Measurements from ENCODE around the gene DPH1. TPM values are rescaled to one million over a fixed set of nuclear protein-coding genes. Genes with fewer than 3 reads are reported as not detected.
A peak's percentile ranks its signal among the peaks of the same experiment; 100 is the strongest.

Gene DPH1
- total RNA-seq, 6 experiments from 2014 or later: 65.9 to 81.6 (median 71.8) TPM

DNA sequence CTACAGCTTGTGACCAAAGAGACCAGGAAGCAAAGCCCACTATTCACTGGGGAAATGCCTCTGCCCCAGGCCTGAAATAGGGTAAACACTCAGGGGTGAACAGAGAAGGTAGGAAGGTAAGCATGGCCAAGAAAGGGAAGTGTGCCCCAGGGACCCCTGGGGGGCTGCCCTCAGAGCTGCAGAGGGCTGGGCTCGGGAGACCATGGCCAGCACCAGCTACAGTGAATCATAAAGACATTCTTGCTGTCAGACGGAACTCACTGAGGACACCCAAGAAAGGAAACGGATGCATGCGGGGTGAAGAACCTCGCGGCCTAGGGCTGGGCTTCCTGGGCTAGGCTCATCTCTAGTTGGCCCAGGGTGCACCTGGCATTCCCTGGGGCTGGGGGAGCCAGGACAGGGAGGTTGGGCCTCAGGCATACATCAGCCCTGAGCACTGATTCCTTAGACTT lies 34.6 kb downstream of the DPH1 start:
- TF ChIP-seq, protein P1, sequence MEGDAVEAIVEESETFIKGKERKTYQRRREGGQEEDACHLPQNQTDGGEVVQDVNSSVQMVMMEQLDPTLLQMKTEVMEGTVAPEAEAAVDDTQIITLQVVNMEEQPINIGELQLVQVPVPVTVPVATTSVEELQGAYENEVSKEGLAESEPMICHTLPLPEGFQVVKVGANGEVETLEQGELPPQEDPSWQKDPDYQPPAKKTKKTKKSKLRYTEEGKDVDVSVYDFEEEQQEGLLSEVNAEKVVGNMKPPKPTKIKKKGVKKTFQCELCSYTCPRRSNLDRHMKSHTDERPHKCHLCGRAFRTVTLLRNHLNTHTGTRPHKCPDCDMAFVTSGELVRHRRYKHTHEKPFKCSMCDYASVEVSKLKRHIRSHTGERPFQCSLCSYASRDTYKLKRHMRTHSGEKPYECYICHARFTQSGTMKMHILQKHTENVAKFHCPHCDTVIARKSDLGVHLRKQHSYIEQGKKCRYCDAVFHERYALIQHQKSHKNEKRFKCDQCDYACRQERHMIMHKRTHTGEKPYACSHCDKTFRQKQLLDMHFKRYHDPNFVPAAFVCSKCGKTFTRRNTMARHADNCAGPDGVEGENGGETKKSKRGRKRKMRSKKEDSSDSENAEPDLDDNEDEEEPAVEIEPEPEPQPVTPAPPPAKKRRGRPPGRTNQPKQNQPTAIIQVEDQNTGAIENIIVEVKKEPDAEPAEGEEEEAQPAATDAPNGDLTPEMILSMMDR (IDR thresholded peaks at IDR 0.05): no peak
- no peak for DNase-seq
- Mint-ChIP-seq H3K27ac (peak overlapping the region; percentile 95), H3K4me1 (ENCODE audit: low read depth) (peaks cover 100% of the 10 kb centered on the region), H3K27me3 (ENCODE audit: insufficient read depth) (peaks cover 53% of the 10 kb centered on the region), H3K9me3 (no peaks in the 10 kb centered on the region; the same call in 1 of the 2 replicates), H3K36me3 (ENCODE audit: low read depth) (peaks cover 40% of the 10 kb centered on the region), H3K4me3 (peak overlapping the region; percentile 27)

DNA sequence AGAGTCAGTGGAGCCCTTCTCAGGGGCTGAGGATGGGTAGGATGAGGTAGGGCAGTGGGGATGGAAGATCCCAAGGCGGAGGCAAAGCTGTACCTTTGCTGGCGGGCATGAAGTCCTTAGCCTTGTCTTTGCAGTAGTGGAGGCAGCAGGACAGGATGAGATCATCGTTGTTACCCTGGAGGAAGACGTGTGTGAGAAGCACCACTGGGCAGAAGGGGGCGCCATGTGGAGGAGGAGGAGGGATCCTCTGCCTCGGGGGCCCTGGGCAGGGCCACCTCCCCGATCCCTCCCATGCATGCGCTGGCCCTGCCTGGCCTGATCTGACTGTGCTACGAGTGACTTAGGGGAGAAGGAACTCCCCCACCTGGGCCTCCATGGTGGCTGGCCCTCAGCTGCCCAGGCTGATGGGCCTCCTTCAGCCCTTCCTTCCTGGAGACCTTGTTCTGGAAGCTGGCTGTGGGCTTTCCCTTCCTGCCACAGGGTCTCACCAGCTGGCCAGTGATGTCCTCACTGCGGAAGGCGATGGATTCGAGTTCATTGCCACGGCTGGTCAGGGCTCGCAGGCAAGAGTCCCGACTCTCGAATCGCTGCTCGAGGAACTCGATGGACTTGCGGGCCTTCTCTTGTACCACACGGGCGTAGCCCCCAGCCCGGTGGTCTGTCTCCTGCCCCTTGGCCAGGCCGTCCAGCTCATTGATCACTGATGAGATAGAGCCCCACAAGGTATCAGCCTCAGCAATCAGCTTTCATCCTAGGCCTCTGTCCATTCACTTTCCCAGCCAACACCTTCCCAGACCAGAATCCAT lies 35.2 kb downstream of the DPH1 start:
- DNase-seq: peak; percentile 72
- TF ChIP-seq, protein P1 (IDR thresholded peaks at IDR 0.05): peak; percentile 82
- Mint-ChIP-seq H3K36me3 (ENCODE audit: low read depth) (peaks cover 44% of the 10 kb centered on the region), H3K9me3 (peaks cover 3% of the 10 kb centered on the region; the same call in 1 of the 2 replicates), H3K27ac (peak overlapping the region; percentile 95), H3K4me1 (ENCODE audit: low read depth) (peaks cover 100% of the 10 kb centered on the region), H3K4me3 (peak overlapping the region; percentile 49), H3K27me3 (ENCODE audit: insufficient read depth) (peaks cover 53% of the 10 kb centered on the region)

DNA sequence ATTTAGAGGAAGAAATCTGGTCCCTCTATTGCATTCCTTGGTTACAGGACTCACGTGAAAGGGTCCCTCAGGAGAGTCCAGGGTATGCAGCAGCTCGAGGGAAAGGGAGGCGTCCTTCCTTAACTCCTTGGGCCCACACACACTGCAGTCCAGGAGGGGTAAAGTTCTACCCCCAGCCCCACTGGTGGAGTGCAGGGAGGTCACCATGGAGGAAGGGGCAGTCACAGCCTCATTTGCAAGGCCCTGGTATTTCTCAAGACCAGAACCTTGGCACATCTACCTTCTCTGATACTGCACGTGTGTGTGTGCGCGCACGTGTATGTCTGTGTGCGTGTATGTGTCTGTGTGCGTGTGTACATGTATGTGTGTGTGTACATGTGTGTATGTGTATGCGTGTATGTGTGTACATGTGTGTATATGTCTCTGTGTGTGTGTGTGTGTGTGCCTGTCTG lies 36.0 kb downstream of the DPH1 start:
- peaks cover 100% of the 10 kb centered on the region for H3K4me1 Mint-ChIP-seq (ENCODE audit: low read depth)
- no peak for DNase-seq

DNA sequence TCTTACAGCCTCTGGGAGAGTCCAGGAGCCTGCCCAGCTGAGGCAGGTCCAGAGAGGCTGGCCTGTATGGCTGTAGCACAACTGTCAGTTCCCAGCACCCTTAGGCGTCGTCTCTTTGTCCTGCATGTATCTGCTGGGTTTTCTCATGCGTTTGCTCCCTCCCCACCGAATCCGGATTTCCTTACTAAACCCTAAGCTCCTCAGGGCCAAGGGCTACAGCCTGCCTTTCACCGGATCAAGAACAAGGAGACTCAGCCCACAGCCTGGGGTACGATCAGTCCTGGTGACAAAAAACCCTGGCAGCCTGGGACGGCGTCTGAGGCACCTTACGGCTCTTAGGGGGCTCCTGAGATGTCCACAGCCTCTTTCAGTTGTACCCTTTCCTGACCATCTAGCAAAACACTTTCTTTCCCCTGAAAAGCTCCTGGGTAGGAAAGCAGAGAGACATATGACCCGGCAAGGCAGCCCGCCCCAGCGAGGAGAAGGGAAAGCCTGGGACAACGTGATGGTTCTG lies 37.2 kb downstream of the DPH1 start:
- TF ChIP-seq, protein P1 (IDR thresholded peaks at IDR 0.05): no peak
- Mint-ChIP-seq H3K4me1 (ENCODE audit: low read depth) (peaks cover 100% of the 10 kb centered on the region), H3K4me3 (peak overlapping the region; percentile 76), H3K27ac (peak overlapping the region; percentile 95), H3K9me3 (peaks cover 3% of the 10 kb centered on the region; the same call in 1 of the 2 replicates), H3K36me3 (ENCODE audit: low read depth) (peaks cover 50% of the 10 kb centered on the region), H3K27me3 (ENCODE audit: insufficient read depth) (peaks cover 49% of the 10 kb centered on the region)
- DNase-seq: no peak

More for the DNA sequence above, 36.0 kb downstream of the DPH1 start:
- H3K4me3 Mint-ChIP-seq: peak overlapping the region; percentile 76
- peaks cover 53% of the 10 kb centered on the region for H3K27me3 Mint-ChIP-seq (ENCODE audit: insufficient read depth)
- peaks cover 3% of the 10 kb centered on the region; the same call in 1 of the 2 replicates for H3K9me3 Mint-ChIP-seq
- H3K27ac Mint-ChIP-seq: peak overlapping the region; percentile 95
- peaks cover 39% of the 10 kb centered on the region for H3K36me3 Mint-ChIP-seq (ENCODE audit: low read depth)
- TF ChIP-seq, protein P1 (IDR thresholded peaks at IDR 0.05): no peak

DNA sequence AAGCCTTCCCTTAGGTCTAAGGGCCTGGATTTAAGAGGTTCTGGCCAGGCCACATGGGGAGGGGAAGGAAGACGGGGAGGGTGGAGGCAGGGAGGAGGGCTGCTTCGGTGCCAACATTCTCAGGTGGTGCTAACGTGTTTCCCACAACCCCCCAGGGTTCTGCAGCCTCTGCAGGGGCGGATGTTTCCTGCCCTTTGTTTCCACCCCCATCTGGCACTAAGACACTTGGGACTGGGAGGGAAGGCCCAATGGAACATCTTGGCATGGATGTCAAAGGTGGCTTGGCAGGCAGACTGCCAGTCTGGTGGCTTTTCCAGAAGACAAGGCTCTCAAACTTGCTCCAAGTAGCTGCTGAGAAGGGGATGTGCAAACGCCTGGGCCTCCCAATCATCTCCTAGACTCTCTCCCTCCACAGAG lies 37.7 kb downstream of the DPH1 start:
- H3K27me3 Mint-ChIP-seq (ENCODE audit: insufficient read depth): peaks cover 44% of the 10 kb centered on the region
- peak overlapping the region; percentile 95 for H3K27ac Mint-ChIP-seq
- H3K4me1 Mint-ChIP-seq (ENCODE audit: low read depth): peaks cover 100% of the 10 kb centered on the region
- TF ChIP-seq, protein P1 (IDR thresholded peaks at IDR 0.05): no peak
- peaks cover 54% of the 10 kb centered on the region for H3K36me3 Mint-ChIP-seq (ENCODE audit: low read depth)
- H3K4me3 Mint-ChIP-seq: peak overlapping the region; percentile 76
- peaks cover 3% of the 10 kb centered on the region; the same call in 1 of the 2 replicates for H3K9me3 Mint-ChIP-seq
- no peak for DNase-seq

Data from HFFc6 (cell line).